Measurements from ENCODE around the gene PSMA2. TPM values are rescaled to one million over a fixed set of nuclear protein-coding genes. Genes with fewer than 3 reads are reported as not detected.

Gene PSMA2
- total RNA-seq, 1 experiment from 2014 or later: 228 TPM

DNA sequence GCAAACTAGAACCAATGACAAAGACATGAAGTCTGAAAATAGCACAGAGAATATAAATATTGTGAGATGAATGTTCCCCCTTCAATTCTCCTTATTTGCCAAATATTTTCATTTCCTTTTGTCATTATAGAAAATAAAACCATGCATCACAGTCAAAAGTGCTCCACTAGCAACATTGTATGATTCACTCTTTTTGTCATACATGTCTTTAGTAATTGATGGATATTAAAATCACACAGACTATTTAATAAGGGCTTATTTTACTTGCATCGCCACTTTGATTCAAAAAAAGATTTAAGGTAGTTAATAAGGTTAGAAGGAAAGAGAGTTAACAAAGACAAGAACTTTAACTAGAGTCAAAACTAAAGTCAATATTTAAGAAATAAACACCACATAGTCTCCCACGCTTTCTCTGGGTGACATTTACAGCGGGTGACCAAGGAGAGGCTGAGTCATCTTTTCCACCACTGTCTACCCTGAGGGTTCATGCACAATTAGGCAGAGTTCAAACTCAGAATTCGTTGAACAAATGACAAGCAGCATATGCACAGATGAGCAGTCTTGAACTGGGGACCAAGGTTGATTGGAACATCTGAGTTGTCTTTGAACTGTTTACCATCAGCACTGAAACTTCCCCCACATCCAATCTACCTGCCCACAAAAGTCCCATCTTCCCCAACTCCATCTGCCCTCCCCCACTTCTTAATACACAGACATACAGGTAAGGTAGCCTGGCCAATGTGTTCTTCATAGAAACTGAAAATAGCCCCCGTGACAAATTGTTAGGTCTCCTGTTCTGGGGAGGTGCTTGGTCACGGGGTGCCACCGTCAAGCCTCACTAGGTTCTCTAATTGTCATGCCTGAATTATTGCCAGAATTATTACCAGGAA, 62.6 kb downstream of the PSMA2 start (continued):
- TF ChIP-seq ZNF512 (CRISPR knock-in tag; IDR thresholded peaks at IDR 0.05; ENCODE audit: borderline replicate concordance): no peak
- no peak for TF ChIP-seq MAX (CRISPR knock-in tag; IDR thresholded peaks at IDR 0.05)
- TF ChIP-seq, protein P1, sequence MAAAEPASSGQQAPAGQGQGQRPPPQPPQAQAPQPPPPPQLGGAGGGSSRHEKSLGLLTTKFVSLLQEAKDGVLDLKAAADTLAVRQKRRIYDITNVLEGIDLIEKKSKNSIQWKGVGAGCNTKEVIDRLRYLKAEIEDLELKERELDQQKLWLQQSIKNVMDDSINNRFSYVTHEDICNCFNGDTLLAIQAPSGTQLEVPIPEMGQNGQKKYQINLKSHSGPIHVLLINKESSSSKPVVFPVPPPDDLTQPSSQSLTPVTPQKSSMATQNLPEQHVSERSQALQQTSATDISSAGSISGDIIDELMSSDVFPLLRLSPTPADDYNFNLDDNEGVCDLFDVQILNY (CRISPR knock-in tag; IDR thresholded peaks at IDR 0.05): no peak
- TF ChIP-seq ZBTB43 (CRISPR knock-in tag; IDR thresholded peaks at IDR 0.05): no peak
- no peak for TF ChIP-seq KAT7 (CRISPR knock-in tag; IDR thresholded peaks at IDR 0.05; ENCODE audit: borderline replicate concordance)
- no peak for TF ChIP-seq SP1 (CRISPR knock-in tag; conservative IDR thresholded peaks at IDR 0.05)
- no peak for TF ChIP-seq ZNF317 (CRISPR knock-in tag; IDR thresholded peaks at IDR 0.05; ENCODE audit: borderline replicate concordance, low read depth)
- no peak for TF ChIP-seq ZNF121 (CRISPR knock-in tag; IDR thresholded peaks at IDR 0.05)

DNA sequence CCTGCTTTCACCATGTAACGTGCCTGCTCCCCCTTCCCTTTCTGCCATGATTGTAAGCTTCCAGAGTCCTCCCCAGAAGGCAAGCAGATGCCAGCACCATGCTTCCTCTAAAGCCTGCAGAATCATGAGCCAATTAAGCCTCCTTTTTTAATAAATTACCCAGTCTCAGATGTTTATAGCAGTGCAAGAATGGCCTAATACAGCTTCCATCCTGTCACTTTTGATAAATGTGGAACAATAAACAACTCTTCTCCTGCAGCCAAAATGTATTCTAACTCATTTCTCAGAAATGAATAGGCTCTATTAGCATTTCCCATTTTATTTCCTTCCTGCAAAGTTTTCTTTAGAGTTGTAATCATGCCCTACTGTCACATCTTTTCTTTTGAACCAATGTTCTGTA, 63.5 kb downstream of the PSMA2 start:
- peaks cover 41% of the 10 kb centered on the region for H3K4me1 Mint-ChIP-seq
- H3K4me3 Mint-ChIP-seq: no peak overlapping the region
- H3K36me3 Mint-ChIP-seq: peaks cover 76% of the 10 kb centered on the region
- peaks cover 17% of the 10 kb centered on the region for H3K27me3 Mint-ChIP-seq (ENCODE audit: low read depth)
- ChIA-PET CTCF (no interaction called here), POLR2A (no interaction called here)
- ATAC-seq (no peak), DNase-seq (ENCODE audit: low spot score) (no peak)
- H3K9me3 Mint-ChIP-seq: peaks cover 62% of the 10 kb centered on the region
- TF ChIP-seq ELF4 (CRISPR knock-in tag; IDR thresholded peaks at IDR 0.05; ENCODE audit: low read depth): no peak
- no peak for TF ChIP-seq ZNF263 (CRISPR knock-in tag; IDR thresholded peaks at IDR 0.05; ENCODE audit: low read depth)
- no peak for TF ChIP-seq ZNF396 (CRISPR knock-in tag; IDR thresholded peaks at IDR 0.05; ENCODE audit: borderline replicate concordance)
- TF ChIP-seq TCF7 (CRISPR knock-in tag; IDR thresholded peaks at IDR 0.05; ENCODE audit: low read depth): no peak
- no peak for TF ChIP-seq MYBL2 (CRISPR knock-in tag; IDR thresholded peaks at IDR 0.05)
- TF ChIP-seq ETV6 (CRISPR knock-in tag; IDR thresholded peaks at IDR 0.05): no peak
- no peak for TF ChIP-seq PRRX2 (CRISPR knock-in tag; IDR thresholded peaks at IDR 0.05)
- TF ChIP-seq, protein P2, sequence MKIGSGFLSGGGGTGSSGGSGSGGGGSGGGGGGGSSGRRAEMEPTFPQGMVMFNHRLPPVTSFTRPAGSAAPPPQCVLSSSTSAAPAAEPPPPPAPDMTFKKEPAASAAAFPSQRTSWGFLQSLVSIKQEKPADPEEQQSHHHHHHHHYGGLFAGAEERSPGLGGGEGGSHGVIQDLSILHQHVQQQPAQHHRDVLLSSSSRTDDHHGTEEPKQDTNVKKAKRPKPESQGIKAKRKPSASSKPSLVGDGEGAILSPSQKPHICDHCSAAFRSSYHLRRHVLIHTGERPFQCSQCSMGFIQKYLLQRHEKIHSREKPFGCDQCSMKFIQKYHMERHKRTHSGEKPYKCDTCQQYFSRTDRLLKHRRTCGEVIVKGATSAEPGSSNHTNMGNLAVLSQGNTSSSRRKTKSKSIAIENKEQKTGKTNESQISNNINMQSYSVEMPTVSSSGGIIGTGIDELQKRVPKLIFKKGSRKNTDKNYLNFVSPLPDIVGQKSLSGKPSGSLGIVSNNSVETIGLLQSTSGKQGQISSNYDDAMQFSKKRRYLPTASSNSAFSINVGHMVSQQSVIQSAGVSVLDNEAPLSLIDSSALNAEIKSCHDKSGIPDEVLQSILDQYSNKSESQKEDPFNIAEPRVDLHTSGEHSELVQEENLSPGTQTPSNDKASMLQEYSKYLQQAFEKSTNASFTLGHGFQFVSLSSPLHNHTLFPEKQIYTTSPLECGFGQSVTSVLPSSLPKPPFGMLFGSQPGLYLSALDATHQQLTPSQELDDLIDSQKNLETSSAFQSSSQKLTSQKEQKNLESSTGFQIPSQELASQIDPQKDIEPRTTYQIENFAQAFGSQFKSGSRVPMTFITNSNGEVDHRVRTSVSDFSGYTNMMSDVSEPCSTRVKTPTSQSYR (CRISPR knock-in tag; IDR thresholded peaks at IDR 0.05): no peak
- H3K27ac Mint-ChIP-seq: peak overlapping the region; percentile 92; the same call in 1 of the 2 replicates

Other genes with a start within 250 kb of the PSMA2 start
- gene C7orf25, start 20.1 kb downstream of the PSMA2 start, total RNA-seq (2021): 4.7 to 5.5 TPM (median 5.5 TPM) in 3 replicates
- gene MRPL32, start 202 bp upstream of the PSMA2 start, total RNA-seq (2021): 72.2 to 84.4 TPM (median 75.7 TPM) in 3 replicates
- 4.9 to 6.1 TPM (median 5.4 TPM) in 3 replicates for gene HECW1, start 180.5 kb upstream of the PSMA2 start, total RNA-seq (2021)